SIG-M5 (cell line): ENCODE measurements around the gene SLC39A11.
"Not testable (repeated sequence)": the region's sequence is repeated elsewhere in the genome, so short reads cannot be mapped to it uniquely, and the experiment has no call there.

Source experiments
- DNase-seq: peaks from one replicate; lab custom pipeline; 2025; lab: John Stamatoyannopoulos, UW

SLC39A11 gene

GRCh38 chr17:73007407-73007806 lies 85.1 kb downstream of the SLC39A11 start:
- DNase-seq: no peak

DNA sequence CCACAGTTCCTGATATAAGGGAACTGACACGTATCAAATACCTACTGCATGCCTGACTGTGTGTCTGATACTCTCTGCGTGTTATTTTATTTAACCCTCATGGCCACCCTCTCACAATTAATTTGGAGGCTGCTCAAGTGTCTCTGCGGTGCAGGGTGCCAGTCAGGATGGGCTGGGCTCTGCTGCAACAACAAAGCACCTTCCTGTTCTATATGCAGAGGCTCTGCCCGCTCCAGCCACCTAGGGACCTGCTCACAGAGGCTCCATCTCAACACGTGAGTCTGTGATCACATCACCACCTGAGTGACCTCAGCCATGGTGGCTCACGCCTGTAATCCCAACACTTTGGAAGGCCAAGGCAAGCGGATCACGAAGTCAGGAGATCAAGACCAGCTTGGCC lies 87.1 kb downstream of the SLC39A11 start:
- no peak for DNase-seq

- no peak for DNase-seq
Observed at GRCh38 chr17:73003487-73003886, 89.0 kb downstream of the SLC39A11 start.

DNA sequence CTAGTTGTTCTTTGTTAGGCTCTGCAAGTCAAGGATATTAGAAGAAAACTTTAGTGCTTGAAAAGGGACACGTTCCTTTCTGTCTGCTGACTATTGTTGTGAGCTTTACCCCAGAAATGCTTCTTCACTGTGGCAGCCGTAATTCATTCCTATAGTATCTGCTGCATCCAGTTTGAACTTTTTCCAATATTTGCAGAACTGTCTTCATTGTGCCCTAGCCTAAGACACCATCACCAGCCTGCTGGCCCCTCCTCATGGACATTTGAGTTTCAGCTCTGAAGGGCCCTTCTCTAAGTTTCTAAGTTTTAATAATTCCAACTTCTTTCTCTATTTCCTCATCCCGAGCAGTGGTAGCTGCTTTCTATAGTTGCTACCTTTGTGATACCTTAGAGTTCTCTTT lies 91.7 kb downstream of the SLC39A11 start:
- DNase-seq: no peak

DNA sequence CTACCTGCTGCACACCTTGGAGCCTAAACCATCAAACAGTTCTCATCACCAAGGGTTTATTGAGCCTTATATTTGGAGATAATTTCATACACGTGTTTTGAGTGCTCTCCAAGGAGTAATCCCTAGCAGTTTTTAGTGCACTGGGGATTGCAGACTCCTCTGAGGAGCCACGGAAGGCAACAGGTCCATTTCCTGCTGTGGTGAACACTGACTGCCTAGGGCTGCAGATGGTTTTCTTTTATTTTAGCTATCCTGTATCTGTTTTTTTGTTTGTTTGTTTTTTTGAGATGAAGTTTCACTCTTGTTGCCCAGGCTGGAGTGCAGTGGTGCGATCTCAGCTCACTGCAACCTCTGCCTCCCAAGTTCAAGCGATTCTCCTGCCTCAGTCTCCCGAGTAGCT lies 93.0 kb downstream of the SLC39A11 start:
- not testable (repeated sequence) for DNase-seq

DNA sequence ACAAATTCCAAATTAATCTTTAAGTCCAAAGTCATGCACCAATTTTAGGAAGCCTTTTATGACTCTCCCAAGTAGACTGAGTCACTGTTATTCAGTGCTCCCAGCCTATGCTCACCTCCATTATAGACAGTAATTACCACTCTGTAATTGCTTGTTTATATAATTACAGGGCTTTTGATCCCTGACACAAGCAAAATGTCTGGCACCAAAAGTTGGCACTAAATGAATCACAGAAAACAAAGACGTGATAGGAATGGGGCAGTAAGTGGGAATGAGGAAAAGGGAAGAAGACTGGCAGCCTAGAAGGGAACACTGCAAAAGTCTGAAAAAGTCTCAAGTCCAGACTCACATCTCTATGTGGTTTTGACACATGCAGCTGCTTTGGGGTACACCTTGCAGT lies 94.1 kb downstream of the SLC39A11 start:
- no peak for DNase-seq

DNA sequence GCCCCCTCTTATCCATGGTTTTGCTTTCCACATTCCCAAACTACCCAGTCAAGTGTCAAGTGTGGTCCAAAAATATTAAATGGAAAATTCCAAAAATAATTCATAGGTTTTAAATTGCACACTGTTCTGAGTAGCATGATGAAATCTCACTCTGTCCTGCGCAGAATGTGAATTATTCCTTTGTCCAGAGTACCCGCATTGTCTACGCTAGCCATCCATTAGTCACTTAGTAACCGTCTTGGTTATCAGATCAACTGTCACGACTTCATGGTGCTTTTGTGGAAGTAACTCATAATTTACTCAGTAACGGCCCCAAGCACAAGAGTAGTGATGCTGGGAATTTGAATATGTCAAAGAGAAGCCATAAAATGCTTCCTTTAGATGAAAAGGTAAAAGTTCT lies 94.9 kb downstream of the SLC39A11 start:
- DNase-seq: no peak

- DNase-seq: no peak
Observed at GRCh38 chr17:72996791-72997190, 95.7 kb downstream of the SLC39A11 start.

DNA sequence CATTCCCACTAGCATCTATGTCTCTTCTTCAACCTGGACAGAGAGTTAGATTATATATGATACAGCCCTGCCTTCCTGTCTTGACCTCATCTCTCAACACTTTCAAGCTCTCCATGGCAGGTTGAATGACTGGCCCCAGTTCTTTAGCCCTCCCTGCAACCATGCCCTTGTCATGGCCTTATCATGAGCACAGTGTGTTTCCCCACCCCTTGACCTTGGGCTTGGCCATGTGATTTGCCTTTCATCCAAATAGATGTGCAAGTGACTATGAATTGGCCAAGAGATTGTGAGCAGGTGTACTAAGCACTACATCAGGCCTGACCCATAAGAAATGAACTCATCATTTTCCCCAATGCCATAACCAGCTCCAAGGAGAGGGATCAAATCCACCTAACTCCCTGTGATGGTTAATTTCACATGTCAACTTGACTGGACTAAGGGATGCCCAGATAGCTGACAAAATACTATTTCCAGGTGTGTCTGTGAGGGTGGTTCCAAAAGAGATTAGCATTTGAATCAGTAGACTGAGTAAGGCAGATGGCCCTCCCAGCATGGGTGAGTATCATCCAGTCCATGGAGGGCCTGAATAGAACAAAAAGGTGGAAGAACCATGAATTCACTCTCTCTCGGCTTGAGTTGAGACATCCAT lies 97.4 kb downstream of the SLC39A11 start:
- no peak for DNase-seq

DNA sequence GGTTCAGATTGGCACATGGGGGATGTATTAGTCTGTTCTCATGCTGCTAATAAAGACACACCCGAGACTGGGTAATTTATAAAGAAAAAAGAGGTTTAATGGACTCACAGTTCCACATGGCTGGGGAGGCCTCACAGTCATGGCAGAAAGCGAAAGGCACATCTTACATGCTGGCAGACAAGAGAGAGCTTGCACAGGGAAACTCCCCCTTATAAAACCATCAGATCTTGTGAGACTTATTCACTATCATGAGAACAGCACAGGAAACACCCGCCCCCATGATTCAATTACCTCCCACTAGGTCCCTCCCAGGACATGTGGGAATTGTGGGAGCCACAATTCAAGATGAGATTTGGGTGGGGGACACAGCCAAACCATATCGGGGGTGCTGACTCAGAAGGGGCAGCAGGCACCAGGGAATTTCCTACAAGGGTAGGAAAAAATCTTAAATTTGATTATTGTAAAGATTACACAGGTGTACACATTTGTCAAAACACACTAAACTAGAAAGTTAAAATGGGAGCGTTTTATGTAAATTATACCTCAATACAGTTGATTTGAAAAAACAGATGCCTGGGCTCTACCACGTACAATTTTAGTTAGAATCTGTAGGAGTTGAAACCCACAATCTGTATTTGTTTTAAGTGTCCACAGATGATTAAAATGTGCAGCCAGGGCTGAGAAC lies 99.6 kb downstream of the SLC39A11 start:
- DNase-seq: not testable (repeated sequence)

DNA sequence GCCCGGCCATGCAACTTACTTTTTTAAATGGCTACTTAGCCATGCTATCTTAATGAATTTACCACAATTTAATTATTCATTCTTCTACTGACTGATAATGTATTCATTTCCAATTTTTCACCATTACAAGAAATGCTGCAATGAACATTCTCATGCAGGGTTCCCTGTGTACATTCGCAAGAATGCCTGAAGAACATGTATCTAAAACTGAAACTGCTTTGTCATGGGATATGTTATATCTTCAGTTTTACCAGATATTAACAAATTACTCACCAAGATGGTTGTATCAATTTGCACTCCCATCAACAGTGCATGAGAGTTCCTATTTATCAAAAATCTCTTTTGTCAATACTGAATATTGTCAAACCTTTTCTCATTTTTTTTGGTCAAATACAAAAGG lies 100.8 kb downstream of the SLC39A11 start:
- no peak for DNase-seq

DNA sequence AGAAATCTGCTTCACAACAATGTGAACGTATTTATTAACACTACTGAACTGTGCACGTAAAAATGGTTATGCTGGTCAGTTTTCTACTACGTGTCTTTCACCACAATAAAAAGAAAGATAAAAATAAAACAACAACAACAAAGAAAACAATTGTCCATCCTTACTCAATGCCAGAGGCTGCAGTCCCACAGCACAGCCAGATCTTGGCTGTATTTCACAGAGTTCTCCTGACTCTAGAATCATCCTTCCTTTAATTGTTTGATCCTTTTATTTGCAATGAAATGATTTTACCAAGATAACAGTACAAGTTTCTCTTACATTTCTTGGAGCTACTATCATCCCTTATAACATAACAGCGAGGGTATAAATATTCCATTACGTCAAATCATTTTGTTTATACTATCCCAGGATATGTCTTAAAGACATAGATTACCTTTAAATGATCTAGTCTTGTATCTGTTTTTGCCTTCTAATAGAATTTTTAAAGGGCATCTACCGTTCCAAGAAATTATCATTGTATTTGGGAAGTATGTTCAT lies 103.3 kb downstream of the SLC39A11 start:
- no peak for DNase-seq

- no peak for DNase-seq
Observed at GRCh38 chr17:72988451-72988850, 104.0 kb downstream of the SLC39A11 start.

DNA sequence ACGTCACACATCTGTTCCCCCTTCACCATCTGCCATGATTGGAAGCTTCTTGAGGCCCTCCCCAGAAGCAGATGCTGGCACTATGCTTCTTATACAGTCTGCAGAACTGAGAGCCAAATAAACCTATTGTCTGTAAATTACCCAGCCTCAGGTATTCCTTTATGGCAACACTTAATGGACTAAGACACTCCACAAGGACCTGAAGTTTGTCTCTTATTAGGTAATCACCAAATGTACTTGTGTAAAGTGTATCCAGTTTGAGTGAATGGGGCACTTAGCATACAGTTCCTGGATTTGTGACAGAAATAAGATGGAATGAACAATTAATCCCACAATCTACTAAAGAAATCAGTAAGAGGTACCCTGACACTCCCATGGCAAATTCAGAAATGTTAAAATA lies 105.3 kb downstream of the SLC39A11 start:
- DNase-seq: no peak

DNA sequence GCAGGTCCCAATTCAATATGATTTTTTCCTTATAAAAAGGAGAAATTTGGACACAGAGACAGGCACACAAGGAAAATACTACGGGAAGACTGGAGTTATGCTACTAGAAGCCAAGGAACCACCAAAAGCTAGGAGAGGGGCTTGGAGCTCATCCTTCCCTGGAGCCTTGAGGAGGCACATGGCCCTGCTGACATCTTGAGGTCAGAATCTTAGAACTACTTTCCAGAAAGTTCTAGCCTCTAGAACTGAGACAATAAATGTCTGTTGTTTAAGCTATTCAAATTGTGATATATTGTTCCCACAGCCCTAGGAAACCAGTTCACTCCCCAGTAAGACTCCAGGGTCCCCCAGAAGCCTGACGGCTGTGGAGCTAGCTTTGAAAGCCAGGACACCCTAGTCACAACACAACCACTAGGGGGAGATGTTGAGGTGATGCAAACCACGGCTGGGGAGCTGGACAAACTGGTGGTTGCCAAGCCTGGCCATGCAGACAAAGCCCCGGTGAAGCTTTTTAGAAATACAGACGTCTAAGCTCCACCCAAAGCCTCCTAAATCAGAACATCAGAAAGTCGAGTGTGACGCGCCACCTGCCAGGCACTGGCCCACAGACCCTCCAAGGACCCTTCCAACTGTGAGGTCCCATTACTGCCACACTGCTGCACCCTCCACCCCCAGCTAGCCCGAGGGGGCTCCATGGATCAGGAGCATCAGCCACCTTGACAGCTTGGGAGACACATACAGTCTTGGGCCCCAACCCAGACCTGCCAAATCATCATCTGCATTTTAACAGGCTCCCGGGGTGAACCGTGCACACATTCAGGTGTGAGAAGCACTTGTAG lies 106.4 kb downstream of the SLC39A11 start:
- DNase-seq: no peak

DNA sequence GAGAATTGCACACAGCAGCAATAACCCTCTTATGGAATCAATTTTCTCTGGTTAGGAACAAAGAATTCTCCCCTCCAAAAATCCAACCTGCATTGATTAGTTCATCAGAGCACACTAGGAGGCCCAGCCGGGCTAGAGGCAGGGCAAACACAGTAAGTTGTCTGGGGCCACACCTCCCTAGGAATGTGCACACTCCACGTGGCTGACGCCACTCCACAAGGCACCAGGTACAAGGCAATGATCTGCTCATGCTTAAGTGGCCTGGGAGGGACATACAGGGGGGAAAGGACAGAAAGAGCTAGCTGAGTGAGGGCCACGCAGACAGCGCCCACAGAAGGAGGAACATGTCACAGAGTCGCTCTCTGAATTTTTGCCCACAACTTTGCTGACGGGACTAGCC lies 107.6 kb downstream of the SLC39A11 start:
- no peak for DNase-seq

GRCh38 chr17:72984145-72984925 lies 108.2 kb downstream of the SLC39A11 start:
- no peak for DNase-seq

DNA sequence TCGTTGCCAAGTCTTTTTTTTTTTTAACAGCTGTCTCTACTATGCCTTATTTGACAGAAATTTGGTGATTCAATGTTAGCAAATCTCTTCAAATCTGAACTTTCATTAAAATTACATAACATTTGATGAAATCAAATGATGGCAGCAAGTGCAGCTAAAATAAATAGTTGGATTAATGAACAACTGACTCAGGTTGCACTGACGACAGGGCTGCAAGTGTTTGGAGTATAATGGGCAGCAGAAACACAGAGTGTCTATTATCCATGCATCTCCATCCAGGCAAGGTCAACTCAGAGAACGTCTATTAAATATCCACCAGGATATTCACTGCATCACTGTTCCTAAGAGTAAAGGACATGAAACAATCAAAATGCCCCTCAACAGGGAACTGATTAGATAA lies 109.8 kb downstream of the SLC39A11 start:
- DNase-seq: no peak

GRCh38 chr17:72978593-72979218 lies 113.8 kb downstream of the SLC39A11 start:
- DNase-seq: no peak

DNA sequence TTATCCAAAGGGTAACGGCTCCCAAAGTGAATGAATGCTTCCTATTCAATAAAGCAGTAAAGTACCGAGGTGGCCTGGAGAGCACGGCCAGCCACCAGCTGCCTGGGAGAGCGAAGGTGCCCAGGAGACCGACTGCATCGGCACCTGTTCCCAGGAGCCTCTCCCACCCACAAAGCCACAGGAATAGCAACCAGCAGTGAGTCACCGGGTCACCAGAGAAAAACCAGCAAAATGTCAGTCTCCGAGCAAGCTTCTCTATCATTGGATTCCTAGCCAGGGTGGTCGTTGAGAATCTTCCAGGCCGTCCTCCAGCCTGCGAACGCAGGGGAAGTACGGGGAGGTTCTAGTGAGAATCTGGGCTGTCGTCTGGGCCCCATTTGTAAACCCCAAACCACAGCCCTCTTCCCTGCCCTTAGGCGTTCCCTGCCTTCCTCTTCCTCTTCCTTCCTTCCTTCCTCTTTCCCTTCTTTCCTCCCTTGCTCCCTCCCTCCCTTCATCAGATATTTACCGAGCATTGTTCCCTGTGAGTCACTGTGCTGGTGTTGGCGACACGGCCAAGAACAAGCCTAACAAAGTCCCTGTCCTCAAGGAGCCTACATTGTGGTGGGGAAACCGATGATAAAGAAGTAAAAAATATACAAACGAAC lies 114.6 kb downstream of the SLC39A11 start:
- DNase-seq: no peak
